ENCODE results near the gene CORO1C. TPM values are rescaled to one million over a fixed set of nuclear protein-coding genes. Genes with fewer than 3 reads are reported as not detected.

The CORO1C gene
- total and polyA plus RNA-seq, 2 experiments from 2014 or later, result 170 to 403 TPM

- peaks cover 96% of the 10 kb centered on the region for H3K79me2 ChIP-seq (ENCODE audit: insufficient read depth)
- H3K4me2 ChIP-seq (ENCODE audit: unreplicated experiment), result peak overlapping the region; percentile 70
- H3K4me3 ChIP-seq, result peak overlapping the region; percentile 54
- peak; percentile 68 for DNase-seq
- H3K27me3 ChIP-seq (replicated peaks; ENCODE audit: insufficient read depth), result no peaks in the 10 kb centered on the region
- peaks cover 84% of the 10 kb centered on the region for H3K4me1 ChIP-seq (ENCODE audit: insufficient read depth)
- H3K9me2 ChIP-seq (ENCODE audit: insufficient read depth), result no peaks in the 10 kb centered on the region
- H3K9me3 ChIP-seq (ENCODE audit: low read depth), result no peaks in the 10 kb centered on the region
- TF ChIP-seq EZH2 (IDR thresholded peaks at IDR 0.05; ENCODE audit: insufficient read depth, poor library complexity, severe bottlenecking) (no peak), EZH2phosphoT487 (IDR thresholded peaks at IDR 0.05; ENCODE audit: insufficient read depth, low read depth) (no peak)
- H2AFZ ChIP-seq, result no peak overlapping the region
- peaks cover 88% of the 10 kb centered on the region for H3F3A ChIP-seq (ENCODE audit: insufficient read depth)
- peak overlapping the region; percentile 90 for H3K27ac ChIP-seq
- H4K20me1 ChIP-seq (ENCODE audit: insufficient read depth), result no peaks in the 10 kb centered on the region
- 23 to 27% methylated on average over 3 of the region's 3 CpGs for WGBS, 2 experiments (ENCODE audit: low coverage in 1 of 2, low lambda C conversion rate in 2 of 2, missing lambda C conversion rate in 2 of 2)
- H3K36me3 ChIP-seq (ENCODE audit: low read depth), result peaks cover 10% of the 10 kb centered on the region; the same call in 1 of the 2 replicates
- in situ Hi-C loops (cut with MboI), result no loop called here
- H3K9ac ChIP-seq, result peak overlapping the region; percentile 74
Measured at GRCh38 chr12:108724054-108724889, 7.0 kb downstream of the CORO1C start.

GRCh38 chr12:108722992-108723766 lies 8.1 kb downstream of the CORO1C start:
- Histone ChIP-seq H3K79me2 (ENCODE audit: insufficient read depth) (peaks cover 96% of the 10 kb centered on the region), H3F3A (ENCODE audit: insufficient read depth) (peaks cover 88% of the 10 kb centered on the region), H3K4me3 (peak overlapping the region; percentile 54), H2AFZ (no peak overlapping the region), H4K20me1 (ENCODE audit: insufficient read depth) (no peaks in the 10 kb centered on the region), H3K4me2 (ENCODE audit: unreplicated experiment) (peak overlapping the region; percentile 73), H3K9ac (peak overlapping the region; percentile 74), H3K27ac (peak overlapping the region; percentile 90), H3K27me3 (replicated peaks; ENCODE audit: insufficient read depth) (no peaks in the 10 kb centered on the region), H3K4me1 (ENCODE audit: insufficient read depth) (peaks cover 88% of the 10 kb centered on the region), H3K36me3 (ENCODE audit: low read depth) (peaks cover 7% of the 10 kb centered on the region; the same call in 1 of the 2 replicates), H3K9me2 (ENCODE audit: insufficient read depth) (no peaks in the 10 kb centered on the region), H3K9me3 (ENCODE audit: low read depth) (no peaks in the 10 kb centered on the region)
- TF ChIP-seq EZH2phosphoT487 (IDR thresholded peaks at IDR 0.05; ENCODE audit: insufficient read depth, low read depth) (peak; percentile 77; the same call in 1 of the 2 replicates), EZH2 (IDR thresholded peaks at IDR 0.05; ENCODE audit: insufficient read depth, poor library complexity, severe bottlenecking) (no peak)
- in situ Hi-C loops (cut with MboI), result no loop called here
- WGBS, 2 experiments (ENCODE audit: low coverage in 1 of 2, low lambda C conversion rate in 2 of 2, missing lambda C conversion rate in 2 of 2), result 1 to 3% methylated on average over 5 of the region's 5 CpGs
- DNase-seq, result peak; percentile 92

- TF ChIP-seq EZH2phosphoT487 (IDR thresholded peaks at IDR 0.05; ENCODE audit: insufficient read depth, low read depth) (no peak), EZH2 (IDR thresholded peaks at IDR 0.05; ENCODE audit: insufficient read depth, poor library complexity, severe bottlenecking) (no peak)
- peak; percentile 46 for DNase-seq
- no peaks in the 10 kb centered on the region for H3K27me3 ChIP-seq (replicated peaks; ENCODE audit: insufficient read depth)
- H4K20me1 ChIP-seq (ENCODE audit: insufficient read depth), result no peaks in the 10 kb centered on the region
- H3K4me1 ChIP-seq (ENCODE audit: insufficient read depth), result peaks cover 86% of the 10 kb centered on the region
- peak overlapping the region; percentile 90 for H3K27ac ChIP-seq
- H3F3A ChIP-seq (ENCODE audit: insufficient read depth), result peaks cover 88% of the 10 kb centered on the region
- H3K9me3 ChIP-seq (ENCODE audit: low read depth), result no peaks in the 10 kb centered on the region
- no peaks in the 10 kb centered on the region for H3K9me2 ChIP-seq (ENCODE audit: insufficient read depth)
- H3K36me3 ChIP-seq (ENCODE audit: low read depth), result peaks cover 5% of the 10 kb centered on the region; the same call in 1 of the 2 replicates
- no peak overlapping the region for H2AFZ ChIP-seq
- H3K9ac ChIP-seq, result peak overlapping the region; percentile 74
- H3K4me2 ChIP-seq (ENCODE audit: unreplicated experiment), result peak overlapping the region; percentile 73
- H3K79me2 ChIP-seq (ENCODE audit: insufficient read depth), result peaks cover 96% of the 10 kb centered on the region
- WGBS, 2 experiments (ENCODE audit: low coverage in 1 of 2, low lambda C conversion rate in 2 of 2, missing lambda C conversion rate in 2 of 2), result 4 to 5% methylated on average over 1 of the region's 1 CpG
- H3K4me3 ChIP-seq, result peak overlapping the region; percentile 54
- in situ Hi-C loops (cut with MboI), result no loop called here
Measured at GRCh38 chr12:108722463-108722862, 8.9 kb downstream of the CORO1C start.

- DNase-seq, result no peak
- Histone ChIP-seq H3K9me2 (ENCODE audit: insufficient read depth) (no peaks in the 10 kb centered on the region), H4K20me1 (ENCODE audit: insufficient read depth) (peaks cover 1% of the 10 kb centered on the region; the same call in 1 of the 2 replicates), H3K4me2 (ENCODE audit: unreplicated experiment) (peak overlapping the region; percentile 73), H3K79me2 (ENCODE audit: insufficient read depth) (peaks cover 96% of the 10 kb centered on the region), H3K4me3 (peak overlapping the region; percentile 54), H3K9me3 (ENCODE audit: low read depth) (no peaks in the 10 kb centered on the region), H3K9ac (peak overlapping the region; percentile 74), H3K27ac (peak overlapping the region; percentile 90), H2AFZ (no peak overlapping the region), H3K4me1 (ENCODE audit: insufficient read depth) (peaks cover 86% of the 10 kb centered on the region), H3K36me3 (ENCODE audit: low read depth) (peaks cover 9% of the 10 kb centered on the region; the same call in 1 of the 2 replicates), H3K27me3 (replicated peaks; ENCODE audit: insufficient read depth) (no peaks in the 10 kb centered on the region), H3F3A (ENCODE audit: insufficient read depth) (peaks cover 89% of the 10 kb centered on the region)
- in situ Hi-C loops (cut with MboI), result no loop called here
- TF ChIP-seq EZH2 (IDR thresholded peaks at IDR 0.05; ENCODE audit: insufficient read depth, poor library complexity, severe bottlenecking) (no peak), EZH2phosphoT487 (IDR thresholded peaks at IDR 0.05; ENCODE audit: insufficient read depth, low read depth) (no peak)
- 69 to 79% methylated on average over 2 of the region's 2 CpGs for WGBS, 2 experiments (ENCODE audit: low coverage in 1 of 2, low lambda C conversion rate in 2 of 2, missing lambda C conversion rate in 2 of 2)
Measured at GRCh38 chr12:108721824-108722223, 9.5 kb downstream of the CORO1C start.
